WI38 (cell line): Measurements from ENCODE around the gene ARHGAP32.
"Not testable (repeated sequence)": the region's sequence is repeated elsewhere in the genome, so short reads cannot be mapped to it uniquely, and the experiment has no call there.

Experiments used
- H3K4me3 ChIP-seq: 2 replicates; pipeline ENCODE4 v1.5.1; 2011; ENCODE audit warnings: low read depth, mild to moderate bottlenecking, control low read depth, low read length
- CTCF ChIP-seq: IDR thresholded peaks from 2 replicates; pipeline ENCODE4 v1.5.1; 2012; ENCODE audit warnings: low read depth, mild to moderate bottlenecking, control low read depth, low read length

ARHGAP32 gene

GRCh38 chr11:128921793-128922192 is 270.3 kb downstream of the ARHGAP32 start:
- H3K4me3 ChIP-seq, result no peak overlapping the region
- TF ChIP-seq CTCF, result no peak

- H3K4me3 ChIP-seq, result no peak overlapping the region
- no peak for TF ChIP-seq CTCF
These were observed 271.5 kb downstream of the ARHGAP32 start for GRCh38 chr11:128920666-128921065.

GRCh38 chr11:128919635-128920034 is 272.5 kb downstream of the ARHGAP32 start:
- not testable (repeated sequence) for H3K4me3 ChIP-seq

- H3K4me3 ChIP-seq, result no peak overlapping the region
- no peak for TF ChIP-seq CTCF
These were observed 272.9 kb downstream of the ARHGAP32 start for GRCh38 chr11:128919216-128919615.

GRCh38 chr11:128917144-128917724 is 274.9 kb downstream of the ARHGAP32 start:
- TF ChIP-seq CTCF, result no peak
- H3K4me3 ChIP-seq, result no peak overlapping the region

- no peak overlapping the region for H3K4me3 ChIP-seq
- no peak for TF ChIP-seq CTCF
These were observed 275.4 kb downstream of the ARHGAP32 start for GRCh38 chr11:128916681-128917080.

GRCh38 chr11:128916037-128916572 is 276.0 kb downstream of the ARHGAP32 start:
- no peak overlapping the region for H3K4me3 ChIP-seq

More at GRCh38 chr11:128916037-128916572, 276.0 kb downstream of the ARHGAP32 start:
- no peak for TF ChIP-seq CTCF
